Measurements from ENCODE around the gene CNTNAP5.

Gene CNTNAP5

GRCh38 chr2:124572934-124573634 is 548.0 kb downstream of the CNTNAP5 start:
- no peaks in the 10 kb centered on the region for H3K9me2 ChIP-seq (replicated peaks; ENCODE audit: low read depth, low read length)
- H3K36me3 ChIP-seq (ENCODE audit: insufficient read depth, low read length): no peaks in the 10 kb centered on the region

GRCh38 chr2:124575497-124575896 is 550.4 kb downstream of the CNTNAP5 start:
- Histone ChIP-seq H3K4me1 (ENCODE audit: insufficient read depth, low read length, poor library complexity, severe bottlenecking) (no peaks in the 10 kb centered on the region), H3K27me3 (ENCODE audit: insufficient read depth, low read length, poor library complexity, severe bottlenecking) (no peaks in the 10 kb centered on the region), H3K79me2 (ENCODE audit: insufficient read depth, low read length) (no peaks in the 10 kb centered on the region), H3K4me3 (ENCODE audit: low read length, poor library complexity, severe bottlenecking) (no peak overlapping the region), H3F3A (ENCODE audit: low read depth) (no peaks in the 10 kb centered on the region), H2AFZ (ENCODE audit: low read length) (no peak overlapping the region), H3K9me3 (ENCODE audit: insufficient read depth, low read depth, low read length) (no peaks in the 10 kb centered on the region), H3K9ac (ENCODE audit: low read depth, low read length, poor library complexity, severe bottlenecking) (no peak overlapping the region), H3K9me2 (replicated peaks; ENCODE audit: low read depth, low read length) (no peaks in the 10 kb centered on the region), H3K4me2 (ENCODE audit: low read depth, low read length, poor library complexity, severe bottlenecking) (no peak overlapping the region), H4K20me1 (ENCODE audit: insufficient read depth, low read length, poor library complexity, severe bottlenecking) (no peaks in the 10 kb centered on the region), H3K36me3 (ENCODE audit: insufficient read depth, low read length) (no peaks in the 10 kb centered on the region)
- TF ChIP-seq CTCF (conservative IDR thresholded peaks at IDR 0.05; ENCODE audit: low read length) (no peak), EZH2phosphoT487 (IDR thresholded peaks at IDR 0.05; ENCODE audit: borderline replicate concordance) (no peak)

More at GRCh38 chr2:124572934-124573634, 548.0 kb downstream of the CNTNAP5 start:
- H3F3A ChIP-seq (ENCODE audit: low read depth): no peaks in the 10 kb centered on the region
- no peaks in the 10 kb centered on the region for H3K27me3 ChIP-seq (ENCODE audit: insufficient read depth, low read length, poor library complexity, severe bottlenecking)
- no peak overlapping the region for H3K9ac ChIP-seq (ENCODE audit: low read depth, low read length, poor library complexity, severe bottlenecking)
- no peaks in the 10 kb centered on the region for H3K79me2 ChIP-seq (ENCODE audit: insufficient read depth, low read length)
- H3K9me3 ChIP-seq (ENCODE audit: insufficient read depth, low read depth, low read length): no peaks in the 10 kb centered on the region
- H3K4me3 ChIP-seq (ENCODE audit: low read length, poor library complexity, severe bottlenecking): no peak overlapping the region
- TF ChIP-seq EZH2phosphoT487 (IDR thresholded peaks at IDR 0.05; ENCODE audit: borderline replicate concordance): no peak
- no peak for TF ChIP-seq CTCF (conservative IDR thresholded peaks at IDR 0.05; ENCODE audit: low read length)
- H3K4me1 ChIP-seq (ENCODE audit: insufficient read depth, low read length, poor library complexity, severe bottlenecking): no peaks in the 10 kb centered on the region
- no peak overlapping the region for H2AFZ ChIP-seq (ENCODE audit: low read length)
- H3K4me2 ChIP-seq (ENCODE audit: low read depth, low read length, poor library complexity, severe bottlenecking): no peak overlapping the region
- H4K20me1 ChIP-seq (ENCODE audit: insufficient read depth, low read length, poor library complexity, severe bottlenecking): no peaks in the 10 kb centered on the region

- no peak overlapping the region for H3K4me2 ChIP-seq (ENCODE audit: low read depth, low read length, poor library complexity, severe bottlenecking)
- H3K9me2 ChIP-seq (replicated peaks; ENCODE audit: low read depth, low read length): no peaks in the 10 kb centered on the region
- no peaks in the 10 kb centered on the region for H4K20me1 ChIP-seq (ENCODE audit: insufficient read depth, low read length, poor library complexity, severe bottlenecking)
- H3K36me3 ChIP-seq (ENCODE audit: insufficient read depth, low read length): no peaks in the 10 kb centered on the region
- no peak overlapping the region for H3K4me3 ChIP-seq (ENCODE audit: low read length, poor library complexity, severe bottlenecking)
- no peaks in the 10 kb centered on the region for H3K9me3 ChIP-seq (ENCODE audit: insufficient read depth, low read depth, low read length)
- TF ChIP-seq CTCF (conservative IDR thresholded peaks at IDR 0.05; ENCODE audit: low read length) (no peak), EZH2phosphoT487 (IDR thresholded peaks at IDR 0.05; ENCODE audit: borderline replicate concordance) (no peak)
- no peaks in the 10 kb centered on the region for H3K27me3 ChIP-seq (ENCODE audit: insufficient read depth, low read length, poor library complexity, severe bottlenecking)
- no peak overlapping the region for H2AFZ ChIP-seq (ENCODE audit: low read length)
- no peaks in the 10 kb centered on the region for H3F3A ChIP-seq (ENCODE audit: low read depth)
- no peaks in the 10 kb centered on the region for H3K4me1 ChIP-seq (ENCODE audit: insufficient read depth, low read length, poor library complexity, severe bottlenecking)
- H3K79me2 ChIP-seq (ENCODE audit: insufficient read depth, low read length): no peaks in the 10 kb centered on the region
- no peak overlapping the region for H3K9ac ChIP-seq (ENCODE audit: low read depth, low read length, poor library complexity, severe bottlenecking)
Measured at GRCh38 chr2:124580263-124580662, 555.2 kb downstream of the CNTNAP5 start.
